ENCODE data around the gene PTTG1IP. TPM values are rescaled to one million over a fixed set of nuclear protein-coding genes. Genes with fewer than 3 reads are reported as not detected.
A peak's percentile ranks its signal among the peaks of the same experiment; 100 is the strongest.

PTTG1IP gene
- total RNA-seq, 1 donor: 413 TPM

GRCh38 chr21:44838039-44838895, 35.2 kb downstream of the PTTG1IP start:
- no peak overlapping the region for H2AFZ ChIP-seq (ENCODE audit: low read length)
- TF ChIP-seq, protein P1, sequence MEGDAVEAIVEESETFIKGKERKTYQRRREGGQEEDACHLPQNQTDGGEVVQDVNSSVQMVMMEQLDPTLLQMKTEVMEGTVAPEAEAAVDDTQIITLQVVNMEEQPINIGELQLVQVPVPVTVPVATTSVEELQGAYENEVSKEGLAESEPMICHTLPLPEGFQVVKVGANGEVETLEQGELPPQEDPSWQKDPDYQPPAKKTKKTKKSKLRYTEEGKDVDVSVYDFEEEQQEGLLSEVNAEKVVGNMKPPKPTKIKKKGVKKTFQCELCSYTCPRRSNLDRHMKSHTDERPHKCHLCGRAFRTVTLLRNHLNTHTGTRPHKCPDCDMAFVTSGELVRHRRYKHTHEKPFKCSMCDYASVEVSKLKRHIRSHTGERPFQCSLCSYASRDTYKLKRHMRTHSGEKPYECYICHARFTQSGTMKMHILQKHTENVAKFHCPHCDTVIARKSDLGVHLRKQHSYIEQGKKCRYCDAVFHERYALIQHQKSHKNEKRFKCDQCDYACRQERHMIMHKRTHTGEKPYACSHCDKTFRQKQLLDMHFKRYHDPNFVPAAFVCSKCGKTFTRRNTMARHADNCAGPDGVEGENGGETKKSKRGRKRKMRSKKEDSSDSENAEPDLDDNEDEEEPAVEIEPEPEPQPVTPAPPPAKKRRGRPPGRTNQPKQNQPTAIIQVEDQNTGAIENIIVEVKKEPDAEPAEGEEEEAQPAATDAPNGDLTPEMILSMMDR (IDR thresholded peaks at IDR 0.05; ENCODE audit: extremely low read depth, low read depth, low read length): no peak

DNA sequence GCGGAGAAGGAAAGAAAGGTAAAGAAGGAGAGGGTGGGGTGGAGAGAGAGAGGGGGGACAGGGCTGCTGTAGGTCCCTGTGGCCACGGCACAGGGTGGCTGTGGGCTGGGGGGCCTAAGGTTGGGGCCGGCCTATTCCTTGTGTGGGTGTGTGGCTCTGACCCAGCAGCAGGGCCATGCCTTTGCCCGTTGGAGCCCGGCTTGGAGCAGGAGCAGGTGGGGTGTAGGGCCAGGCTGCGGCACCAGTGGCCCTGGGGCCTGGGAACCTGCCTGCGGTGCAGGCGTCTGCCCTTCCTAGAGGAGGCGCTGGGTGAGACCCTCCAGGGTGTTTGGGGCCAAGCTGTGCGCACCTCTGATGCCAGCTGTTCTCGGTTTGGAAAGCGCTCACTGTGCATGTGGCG, 36.0 kb downstream of the PTTG1IP start:
- no peak overlapping the region for H3K27ac ChIP-seq (ENCODE audit: low read depth, low read length)
- H4K20me1 ChIP-seq (ENCODE audit: insufficient read depth, low read length): no peaks in the 10 kb centered on the region
- peaks cover 6% of the 10 kb centered on the region for H3K27me3 ChIP-seq (ENCODE audit: insufficient read depth, low read length)
- H3K36me3 ChIP-seq (ENCODE audit: insufficient read depth, low read length): no peaks in the 10 kb centered on the region
- H3K4me3 ChIP-seq (ENCODE audit: insufficient read depth, low read length): no peak overlapping the region
- TF ChIP-seq, protein P1 (IDR thresholded peaks at IDR 0.05; ENCODE audit: extremely low read depth, low read depth, low read length): no peak
- H3K4me1 ChIP-seq (ENCODE audit: insufficient read depth, low read length): peaks cover 4% of the 10 kb centered on the region
- DNase-seq (ENCODE audit: insufficient read length, low spot score, missing footprints): no peak
- no peak overlapping the region for H3K4me2 ChIP-seq (ENCODE audit: insufficient read depth, low read length)
- no peak overlapping the region for H2AFZ ChIP-seq (ENCODE audit: low read length)
- no peaks in the 10 kb centered on the region for H3K9me3 ChIP-seq (ENCODE audit: low read depth, low read length)
- no peaks in the 10 kb centered on the region for H3K79me2 ChIP-seq (ENCODE audit: insufficient read depth, low read length)

More at GRCh38 chr21:44838039-44838895, 35.2 kb downstream of the PTTG1IP start:
- Histone ChIP-seq H3K27ac (ENCODE audit: low read depth, low read length) (no peak overlapping the region), H3K36me3 (ENCODE audit: insufficient read depth, low read length) (no peaks in the 10 kb centered on the region), H3K4me1 (ENCODE audit: insufficient read depth, low read length) (peaks cover 4% of the 10 kb centered on the region), H3K4me3 (ENCODE audit: insufficient read depth, low read length) (no peak overlapping the region), H3K27me3 (ENCODE audit: insufficient read depth, low read length) (peaks cover 10% of the 10 kb centered on the region), H4K20me1 (ENCODE audit: insufficient read depth, low read length) (no peaks in the 10 kb centered on the region), H3K4me2 (ENCODE audit: insufficient read depth, low read length) (no peak overlapping the region), H3K9me3 (ENCODE audit: low read depth, low read length) (no peaks in the 10 kb centered on the region), H3K79me2 (ENCODE audit: insufficient read depth, low read length) (no peaks in the 10 kb centered on the region)
- no peak for DNase-seq (ENCODE audit: insufficient read length, low spot score, missing footprints)

- Histone ChIP-seq H2AFZ (ENCODE audit: low read length) (peak overlapping the region; percentile 77), H3K27ac (ENCODE audit: low read depth, low read length) (no peak overlapping the region)
Observed at GRCh38 chr21:44836666-44837471, 36.6 kb downstream of the PTTG1IP start.

More at GRCh38 chr21:44836666-44837471, 36.6 kb downstream of the PTTG1IP start:
- no peaks in the 10 kb centered on the region for H3K9me3 ChIP-seq (ENCODE audit: low read depth, low read length)
- no peaks in the 10 kb centered on the region for H4K20me1 ChIP-seq (ENCODE audit: insufficient read depth, low read length)
- peaks cover 3% of the 10 kb centered on the region for H3K27me3 ChIP-seq (ENCODE audit: insufficient read depth, low read length)
- H3K4me2 ChIP-seq (ENCODE audit: insufficient read depth, low read length): peak overlapping the region; percentile 3
- no peaks in the 10 kb centered on the region for H3K79me2 ChIP-seq (ENCODE audit: insufficient read depth, low read length)
- TF ChIP-seq, protein P1 (IDR thresholded peaks at IDR 0.05; ENCODE audit: extremely low read depth, low read depth, low read length): no peak
- peaks cover 4% of the 10 kb centered on the region for H3K4me1 ChIP-seq (ENCODE audit: insufficient read depth, low read length)
- DNase-seq (ENCODE audit: insufficient read length, low spot score, missing footprints): peak; percentile 92
- H3K4me3 ChIP-seq (ENCODE audit: insufficient read depth, low read length): no peak overlapping the region
- no peaks in the 10 kb centered on the region for H3K36me3 ChIP-seq (ENCODE audit: insufficient read depth, low read length)
